Activated CD8-positive, alpha-beta T cell treated with anti-CD3 and anti-CD28 coated beads for 36 hours (primary cell): Measurements from ENCODE around the gene AHNAK2. TPM values are rescaled to one million over a fixed set of nuclear protein-coding genes. Genes with fewer than 3 reads are reported as not detected.

Experiments
- ATAC-seq: fragments of 200-7000 bp; cut with Tn5 transposase; one replicate; pipeline ENCODE4 v1.10.0; 2021; ENCODE audit warnings: mild to moderate bottlenecking, moderate library complexity
- CTCF ChIA-PET: fragments of 350-600 bp; sonication (Branson Sonifier 250); formaldehyde crosslinking; loops from one replicate; lab custom pipeline; 2021; ENCODE audit warnings: antibody characterized with exemption; lab: Charles Lee
- POLR2A ChIA-PET: fragments of 350-600 bp; sonication (Branson Sonifier 250); formaldehyde crosslinking; loops from one replicate; lab custom pipeline; 2021; ENCODE audit warnings: antibody characterized with exemption; lab: Charles Lee
- DNase-seq: peaks from one replicate; pipeline ENCODE4 v3.0.0-alpha.2; 2020
- H3K27ac Mint-ChIP-seq: one replicate; pipeline ENCODE4 v1.8.0; 2021; ENCODE audit warnings: mild to moderate bottlenecking, mixed read lengths
- H3K27me3 Mint-ChIP-seq: one replicate; pipeline ENCODE4 v1.8.0; 2021; ENCODE audit warnings: mixed read lengths
- H3K36me3 Mint-ChIP-seq: one replicate; pipeline ENCODE4 v1.8.0; 2021; ENCODE audit warnings: low read depth, mixed read lengths
- H3K4me1 Mint-ChIP-seq: one replicate; pipeline ENCODE4 v1.8.0; 2021; ENCODE audit warnings: low read depth, mixed read lengths
- H3K4me3 Mint-ChIP-seq: one replicate; pipeline ENCODE4 v1.8.0; 2021; ENCODE audit warnings: mild to moderate bottlenecking, moderate library complexity, mixed read lengths
- H3K9me3 Mint-ChIP-seq: one replicate; pipeline ENCODE4 v1.8.0; 2021; ENCODE audit warnings: mixed read lengths
- intact Hi-C: fragments of 100-400 bp; cut with micrococcal nuclease; formaldehyde crosslinking; loops from one replicate; pipeline ENCODE4 v1.10.0; 2022
- total RNA-seq, 2 experiments: library from RNA; stranded (reverse); gene quantifications; one replicate each; pipeline ENCODE4 v1.2.3, GENCODE V29; 2021
- TF ChIP-seq, protein P1 (sequence below): fragments of 200-600 bp; IDR thresholded peaks from one replicate; pipeline ENCODE4 v1.8.0; 2022; ENCODE audit warnings: antibody characterized with exemption, mild to moderate bottlenecking

Gene AHNAK2
- total RNA-seq, 2 experiments from 2014 or later: 0.02 TPM; not detected in 1

GRCh38 chr14:104935955-104936354, 42.2 kb downstream of the AHNAK2 start:
- TF ChIP-seq, protein P1, sequence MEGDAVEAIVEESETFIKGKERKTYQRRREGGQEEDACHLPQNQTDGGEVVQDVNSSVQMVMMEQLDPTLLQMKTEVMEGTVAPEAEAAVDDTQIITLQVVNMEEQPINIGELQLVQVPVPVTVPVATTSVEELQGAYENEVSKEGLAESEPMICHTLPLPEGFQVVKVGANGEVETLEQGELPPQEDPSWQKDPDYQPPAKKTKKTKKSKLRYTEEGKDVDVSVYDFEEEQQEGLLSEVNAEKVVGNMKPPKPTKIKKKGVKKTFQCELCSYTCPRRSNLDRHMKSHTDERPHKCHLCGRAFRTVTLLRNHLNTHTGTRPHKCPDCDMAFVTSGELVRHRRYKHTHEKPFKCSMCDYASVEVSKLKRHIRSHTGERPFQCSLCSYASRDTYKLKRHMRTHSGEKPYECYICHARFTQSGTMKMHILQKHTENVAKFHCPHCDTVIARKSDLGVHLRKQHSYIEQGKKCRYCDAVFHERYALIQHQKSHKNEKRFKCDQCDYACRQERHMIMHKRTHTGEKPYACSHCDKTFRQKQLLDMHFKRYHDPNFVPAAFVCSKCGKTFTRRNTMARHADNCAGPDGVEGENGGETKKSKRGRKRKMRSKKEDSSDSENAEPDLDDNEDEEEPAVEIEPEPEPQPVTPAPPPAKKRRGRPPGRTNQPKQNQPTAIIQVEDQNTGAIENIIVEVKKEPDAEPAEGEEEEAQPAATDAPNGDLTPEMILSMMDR: no peak
- intact Hi-C loops: no loop called here
- Mint-ChIP-seq H3K4me3 (no peak overlapping the region), H3K4me1 (no peaks in the 10 kb centered on the region), H3K27me3 (peaks cover 11% of the 10 kb centered on the region), H3K27ac (no peak overlapping the region), H3K36me3 (no peaks in the 10 kb centered on the region), H3K9me3 (no peaks in the 10 kb centered on the region)
- ChIA-PET CTCF (interaction anchor here (1.2 kb wide), 1 partner anchor 110 kb away, joined by 4 read pairs; no protein-coding TSS in a partner anchor), POLR2A (no interaction called here)
- DNase-seq: no peak
- ATAC-seq: no peak

GRCh38 chr14:104935026-104935650, 43.0 kb downstream of the AHNAK2 start:
- intact Hi-C loops: no loop called here
- no peak for ATAC-seq
- Mint-ChIP-seq H3K9me3 (no peaks in the 10 kb centered on the region), H3K4me3 (peak overlapping the region; percentile 20), H3K4me1 (no peaks in the 10 kb centered on the region), H3K27me3 (peaks cover 11% of the 10 kb centered on the region), H3K27ac (no peak overlapping the region), H3K36me3 (no peaks in the 10 kb centered on the region)
- DNase-seq: no peak
- POLR2A ChIA-PET: no interaction called here
- TF ChIP-seq, protein P1: no peak
- CTCF ChIA-PET: interaction anchor here (0.9 to 1.2 kb wide), 3 partner anchors 91 to 111 kb away, joined by 3 to 4 read pairs (median 3); no protein-coding TSS in a partner anchor

DNA sequence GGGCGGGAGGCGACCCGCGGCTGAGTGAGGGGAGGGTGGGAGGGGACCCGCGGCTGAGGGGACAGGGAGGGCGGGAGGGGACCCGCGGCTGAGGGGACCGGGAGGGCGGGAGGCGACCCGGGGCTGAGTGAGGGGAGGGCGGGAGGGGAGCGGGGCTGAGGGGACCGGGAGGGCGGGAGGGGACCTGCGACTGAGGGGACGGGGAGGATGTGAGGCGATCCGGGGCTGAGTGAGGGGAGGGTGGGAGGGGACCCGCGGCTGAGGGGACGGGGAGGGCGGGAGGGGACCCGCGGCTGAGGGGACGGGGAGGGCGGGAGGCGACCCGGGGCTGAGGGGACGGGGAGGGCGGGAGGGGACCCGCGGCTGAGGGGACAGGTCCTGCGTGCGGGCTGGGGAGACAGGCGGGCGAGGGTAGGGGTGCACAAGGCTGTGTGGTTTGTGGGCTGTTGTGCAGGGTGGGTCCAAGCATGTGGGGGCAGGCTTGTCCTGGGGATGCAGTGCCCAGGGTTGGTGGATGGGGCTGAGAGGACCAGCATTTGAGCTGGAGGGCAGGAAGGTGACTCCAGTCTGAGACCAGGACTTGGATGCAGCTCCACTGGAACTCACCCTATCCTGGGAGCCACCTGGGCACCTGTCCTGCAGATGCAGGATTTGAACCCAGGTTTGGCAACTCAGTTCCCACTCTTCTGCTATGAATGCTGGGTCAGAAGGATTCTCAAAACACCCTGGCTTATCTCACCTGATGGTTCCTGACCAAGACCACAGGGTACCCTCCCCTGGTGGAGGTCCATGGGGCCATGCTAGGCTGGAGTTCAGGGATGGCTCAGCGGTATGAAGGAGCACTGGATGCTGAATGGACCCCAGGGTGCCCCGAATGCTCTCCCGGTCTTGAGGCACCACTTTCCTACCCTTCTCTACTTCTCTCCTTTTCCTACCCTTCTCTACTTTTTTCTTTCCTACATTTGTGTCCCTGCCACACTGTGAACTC, 44.1 kb downstream of the AHNAK2 start:
- H3K27me3 Mint-ChIP-seq: peaks cover 11% of the 10 kb centered on the region
- H3K36me3 Mint-ChIP-seq: no peaks in the 10 kb centered on the region
- peak overlapping the region; percentile 20 for H3K4me3 Mint-ChIP-seq
- no peak for DNase-seq
- H3K4me1 Mint-ChIP-seq: no peaks in the 10 kb centered on the region
- intact Hi-C loops: no loop called here
- no peak for ATAC-seq
- no peak overlapping the region for H3K27ac Mint-ChIP-seq
- H3K9me3 Mint-ChIP-seq: no peaks in the 10 kb centered on the region
- CTCF ChIA-PET: interaction anchor here (0.9 to 1.2 kb wide), 4 partner anchors 30 to 112 kb away, joined by 3 to 4 read pairs (median 3); no protein-coding TSS in a partner anchor
- POLR2A ChIA-PET: interaction anchor here (0.6 kb wide), 1 partner anchor 12 kb away, joined by 3 read pairs; no protein-coding TSS in a partner anchor
- TF ChIP-seq, protein P1: no peak

- DNase-seq: peak; percentile 85
- ChIA-PET CTCF (interaction anchor here (1.2 kb wide), 2 partner anchors 31 to 113 kb away, joined by 3 to 4 read pairs; no protein-coding TSS in a partner anchor), POLR2A (no interaction called here)
- ATAC-seq: peak; percentile 97
- TF ChIP-seq, protein P1: peak; percentile 71
- Mint-ChIP-seq H3K9me3 (no peaks in the 10 kb centered on the region), H3K36me3 (no peaks in the 10 kb centered on the region), H3K4me1 (no peaks in the 10 kb centered on the region), H3K27ac (no peak overlapping the region), H3K27me3 (peaks cover 11% of the 10 kb centered on the region), H3K4me3 (peak overlapping the region; percentile 48)
- intact Hi-C loops: no loop called here
Measured at GRCh38 chr14:104932676-104933631, 45.2 kb downstream of the AHNAK2 start.
